H9 (cell line): ENCODE data around the gene SLC6A18. TPM values are rescaled to one million over a fixed set of nuclear protein-coding genes. Genes with fewer than 3 reads are reported as not detected.

ENCODE experiments used
- DNase-seq: peaks from one replicate; pipeline ENCODE4 v3.0.0-alpha.2; 2017
- H2AFZ ChIP-seq: one replicate; pipeline ENCODE4 v1.6.1; 2013; ENCODE audit warnings: mild to moderate bottlenecking, low read length, control low read depth, moderate library complexity
- H2AK5ac ChIP-seq: 2 replicates; pipeline ENCODE4 v1.6.1; 2013; ENCODE audit warnings: low read length, control low read depth, mixed read lengths; ENCODE audit not compliant: insufficient read length
- H2BK120ac ChIP-seq: one replicate; pipeline ENCODE4 v1.6.1; 2013; ENCODE audit warnings: low read depth, mild to moderate bottlenecking, low read length, control low read depth, inconsistent platforms; ENCODE audit not compliant: poor library complexity, severe bottlenecking
- H2BK12ac ChIP-seq: 2 replicates; pipeline ENCODE4 v1.6.1; 2013; ENCODE audit warnings: low read length, control low read depth, mixed read lengths, low read depth; ENCODE audit not compliant: insufficient read length
- H2BK15ac ChIP-seq: 2 replicates; pipeline ENCODE4 v1.6.1; 2013; ENCODE audit warnings: low read depth, low read length, control low read depth
- H2BK20ac ChIP-seq: one replicate; pipeline ENCODE4 v1.6.1; 2013; ENCODE audit warnings: low read depth, mild to moderate bottlenecking, low read length, control low read depth, inconsistent platforms; ENCODE audit not compliant: poor library complexity, severe bottlenecking
- H2BK5ac ChIP-seq: 2 replicates; pipeline ENCODE4 v1.6.1; 2013; ENCODE audit warnings: low read length, control low read depth, mixed read lengths; ENCODE audit not compliant: insufficient read length
- H3K14ac ChIP-seq: 2 replicates; pipeline ENCODE4 v1.6.1; 2013; ENCODE audit warnings: low read length, control low read depth; ENCODE audit not compliant: insufficient read depth
- H3K18ac ChIP-seq: 2 replicates; pipeline ENCODE4 v1.6.1; 2013; ENCODE audit warnings: low read depth, mild to moderate bottlenecking, mixed read lengths, low read length, control low read depth; ENCODE audit not compliant: insufficient read length
- H3K23ac ChIP-seq: 2 replicates; pipeline ENCODE4 v1.6.1; 2013; ENCODE audit warnings: low read length, control low read depth, mixed read lengths, low read depth; ENCODE audit not compliant: insufficient read length
- H3K23me2 ChIP-seq: 2 replicates; pipeline ENCODE4 v1.6.1; 2013; ENCODE audit warnings: low read depth, mild to moderate bottlenecking, mixed read lengths, low read length, control low read depth; ENCODE audit not compliant: insufficient read length, poor library complexity, severe bottlenecking
- H3K27ac ChIP-seq: 2 replicates; pipeline ENCODE4 v1.5.1; 2013; ENCODE audit warnings: low read length, control low read depth, mixed read lengths, low read depth; ENCODE audit not compliant: insufficient read length
- H3K27me3 ChIP-seq: 2 replicates; pipeline ENCODE4 v1.6.1; 2013; ENCODE audit warnings: low read length, control low read depth, inconsistent platforms; ENCODE audit not compliant: insufficient read depth
- H3K4ac ChIP-seq: 2 replicates; pipeline ENCODE4 v1.6.1; 2013; ENCODE audit warnings: low read depth, mild to moderate bottlenecking, control low read depth, inconsistent platforms, low read length, moderate library complexity
- H3K4me1 ChIP-seq: 2 replicates; pipeline ENCODE4 v1.6.1; 2013; ENCODE audit warnings: low read length, control low read depth, inconsistent platforms; ENCODE audit not compliant: insufficient read depth
- H3K4me2 ChIP-seq: 2 replicates; pipeline ENCODE4 v1.6.1; 2013; ENCODE audit warnings: low read length, control low read depth, mixed read lengths; ENCODE audit not compliant: insufficient read length, insufficient read depth
- H3K56ac ChIP-seq: 2 replicates; pipeline ENCODE4 v1.6.1; 2013; ENCODE audit warnings: low read depth, mild to moderate bottlenecking, mixed read lengths, low read length, control low read depth; ENCODE audit not compliant: insufficient read length
- H3K79me1 ChIP-seq: 2 replicates; pipeline ENCODE4 v1.6.1; 2013; ENCODE audit warnings: low read depth, mild to moderate bottlenecking, moderate library complexity, low read length, control low read depth, inconsistent platforms; ENCODE audit not compliant: insufficient read depth, poor library complexity, severe bottlenecking
- H3K79me2 ChIP-seq: 2 replicates; pipeline ENCODE4 v1.6.1; 2013; ENCODE audit warnings: low read length, control low read depth, inconsistent platforms; ENCODE audit not compliant: insufficient read depth
- H3K9ac ChIP-seq: 2 replicates; pipeline ENCODE4 v1.6.1; 2013; ENCODE audit warnings: low read length, control low read depth, mixed read lengths; ENCODE audit not compliant: insufficient read length; ENCODE audit errors: extremely low read depth
- H3K9me3 ChIP-seq: one replicate; pipeline ENCODE4 v1.6.1; 2013; ENCODE audit warnings: low read depth, low read length, inconsistent platforms; ENCODE audit not compliant: control insufficient read depth
- H3T11ph ChIP-seq: one replicate; pipeline ENCODE4 v1.6.1; 2013; ENCODE audit warnings: mild to moderate bottlenecking, low read length, control low read depth, inconsistent platforms
- H4K20me1 ChIP-seq: one replicate; pipeline ENCODE4 v1.6.1; 2013; ENCODE audit not compliant: control insufficient read depth, insufficient read length, insufficient read depth
- H4K5ac ChIP-seq: 2 replicates; pipeline ENCODE4 v1.6.1; 2013; ENCODE audit warnings: low read depth, mild to moderate bottlenecking, mixed read lengths, low read length, control low read depth; ENCODE audit not compliant: insufficient read length
- H4K8ac ChIP-seq: replicated peaks from 2 replicates; pipeline ENCODE4 v1.6.1; 2013; ENCODE audit warnings: low read length, control low read depth, mixed read lengths, low read depth; ENCODE audit not compliant: insufficient read length
- H4K91ac ChIP-seq: 2 replicates; pipeline ENCODE4 v1.6.1; 2013; ENCODE audit warnings: low read depth, mild to moderate bottlenecking, moderate library complexity, mixed read lengths, low read length, control low read depth; ENCODE audit not compliant: insufficient read length
- H3K27ac Mint-ChIP-seq, 3 experiments: 2 replicates in 2 of 3; 3 replicates in 1 of 3; pipeline ENCODE4 v1.8.0; 2020 to 2021; ENCODE audit warnings: mixed read lengths in 3 of 3, mild to moderate bottlenecking in 1 of 3, moderate library complexity in 1 of 3
- H3K27me3 Mint-ChIP-seq: 2 replicates; pipeline ENCODE4 v1.8.0; 2021; ENCODE audit warnings: low read depth, mild to moderate bottlenecking, moderate library complexity, mixed read lengths
- H3K36me3 Mint-ChIP-seq, 3 experiments: 2 replicates in 2 of 3; 3 replicates in 1 of 3; pipeline ENCODE4 v1.8.0; 2020 to 2021; ENCODE audit warnings: low read depth in 3 of 3, mixed read lengths in 3 of 3; ENCODE audit not compliant: insufficient read depth in 1 of 3
- H3K4me1 Mint-ChIP-seq, 2 experiments: 2 replicates each; pipeline ENCODE4 v1.8.0; 2020; ENCODE audit warnings: mixed read lengths in 2 of 2
- H3K4me3 Mint-ChIP-seq, 2 experiments: 2 replicates in 1 of 2; 3 replicates in 1 of 2; pipeline ENCODE4 v1.8.0; 2020 to 2021; ENCODE audit warnings: mild to moderate bottlenecking in 2 of 2, mixed read lengths in 2 of 2, moderate library complexity in 1 of 2
- H3K9me3 Mint-ChIP-seq, 2 experiments: 2 replicates in 1 of 2; 3 replicates in 1 of 2; pipeline ENCODE4 v1.8.0; 2020; ENCODE audit warnings: mild to moderate bottlenecking in 2 of 2, mixed read lengths in 2 of 2, moderate library complexity in 1 of 2
- CTCF ChIP-seq: fragments of 200-600 bp; sonication (generic); conservative IDR thresholded peaks from 3 replicates; pipeline ENCODE4 v1.8.0; 2021; ENCODE audit warnings: antibody characterized with exemption, mild to moderate bottlenecking
- WGBS: extraction: QIAGEN DNeasy Blood & Tissue Kit; methylation state at CpG from one replicate; pipeline ENCODE4 v1.1.7; 2013; ENCODE audit warnings: missing lambda C conversion rate, low lambda C conversion rate, mixed read lengths; ENCODE audit not compliant: insufficient read length; ENCODE audit errors: extremely low coverage; 5-methylcytosine and 5-hydroxymethylcytosine counted together
- total RNA-seq: library from RNA; stranded (reverse); gene quantifications from 2 replicates; pipeline ENCODE4 v1.2.1, GENCODE V29; 2021

Gene SLC6A18
- total RNA-seq, 1 experiment from 2014 or later = not detected

GRCh38 chr5:1208221-1208742 is 16.9 kb upstream of the SLC6A18 start:
- Histone ChIP-seq H3K18ac (no peak overlapping the region), H3K14ac (no peak overlapping the region), H3K27ac (no peak overlapping the region), H4K20me1 (peaks cover 3% of the 10 kb centered on the region), H2BK12ac (no peak overlapping the region), H3K4me2 (no peak overlapping the region), H3K79me1 (no peaks in the 10 kb centered on the region), H3K56ac (no peak overlapping the region), H3K23me2 (no peaks in the 10 kb centered on the region), H4K5ac (no peak overlapping the region), H2BK120ac (no peak overlapping the region), H2AK5ac (no peak overlapping the region), H2BK5ac (no peak overlapping the region), H2BK15ac (no peak overlapping the region), H3K9me3 (no peaks in the 10 kb centered on the region), H3K27me3 (no peaks in the 10 kb centered on the region), H4K91ac (no peak overlapping the region), H2BK20ac (no peak overlapping the region), H3K4me1 (no peaks in the 10 kb centered on the region), H3K4ac (no peak overlapping the region), H3T11ph (no peak overlapping the region), H3K23ac (no peak overlapping the region), H4K8ac (no peak overlapping the region), H3K79me2 (no peaks in the 10 kb centered on the region), H3K9ac (no peak overlapping the region), H2AFZ (no peak overlapping the region)
- no peak overlapping the region for H3K27ac Mint-ChIP-seq
- no peak for DNase-seq
- H3K4me1 Mint-ChIP-seq = peaks cover 9 to 16% of the 10 kb centered on the region in 2 experiments
- H3K36me3 Mint-ChIP-seq = no peaks in the 10 kb centered on the region
- peaks cover 8% of the 10 kb centered on the region for H3K27me3 Mint-ChIP-seq
- H3K4me3 Mint-ChIP-seq = no peak overlapping the region
- TF ChIP-seq CTCF = no peak
- WGBS = no CpG with 5 or more reads among the region's 17 CpGs
- H3K9me3 Mint-ChIP-seq = peaks cover 0 to 6% of the 10 kb centered on the region in 2 experiments; a peak in 2 of 5 replicates
